Epithelial cell of prostate (primary cell): ENCODE data around the gene WDR81.
"Not testable (repeated sequence)": the region's sequence is repeated elsewhere in the genome, so short reads cannot be mapped to it uniquely, and the experiment has no call there.

Experiments
- DNase-seq: peaks from one replicate; pipeline ENCODE4 v3.0.0-alpha.2; 2011; ENCODE audit warnings: low read depth, low spot score
- H3K27ac ChIP-seq: fragments of 450-650 bp; 2 replicates; pipeline ENCODE4 v1.5.1; 2017; ENCODE audit warnings: mild to moderate bottlenecking

The WDR81 gene

DNA sequence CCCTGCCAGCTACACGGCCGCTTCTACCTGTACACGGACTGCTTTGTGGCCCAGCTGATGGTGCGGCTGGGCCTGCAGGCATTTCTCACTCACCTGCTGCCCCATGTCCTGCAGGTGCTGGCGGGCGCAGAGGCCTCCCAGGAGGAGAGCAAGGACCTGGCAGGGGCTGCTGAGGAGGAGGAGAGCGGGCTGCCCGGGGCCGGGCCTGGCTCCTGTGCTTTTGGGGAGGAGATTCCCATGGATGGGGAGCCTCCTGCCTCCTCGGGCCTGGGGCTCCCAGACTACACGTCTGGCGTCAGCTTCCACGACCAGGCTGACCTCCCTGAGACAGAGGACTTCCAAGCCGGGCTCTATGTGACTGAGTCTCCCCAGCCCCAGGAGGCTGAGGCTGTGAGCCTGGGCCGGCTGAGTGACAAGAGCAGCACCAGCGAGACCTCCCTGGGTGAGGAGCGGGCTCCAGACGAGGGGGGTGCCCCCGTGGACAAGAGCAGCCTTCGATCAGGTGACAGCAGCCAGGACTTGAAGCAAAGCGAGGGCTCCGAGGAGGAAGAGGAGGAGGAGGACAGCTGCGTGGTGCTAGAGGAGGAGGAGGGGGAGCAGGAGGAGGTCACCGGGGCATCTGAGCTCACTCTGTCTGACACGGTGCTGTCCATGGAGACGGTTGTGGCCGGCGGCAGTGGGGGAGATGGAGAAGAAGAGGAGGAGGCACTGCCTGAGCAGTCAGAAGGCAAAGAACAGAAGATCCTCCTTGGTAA, 3.5 kb downstream of the WDR81 start:
- DNase-seq, result no peak
- H3K27ac ChIP-seq, result no peak overlapping the region

DNA sequence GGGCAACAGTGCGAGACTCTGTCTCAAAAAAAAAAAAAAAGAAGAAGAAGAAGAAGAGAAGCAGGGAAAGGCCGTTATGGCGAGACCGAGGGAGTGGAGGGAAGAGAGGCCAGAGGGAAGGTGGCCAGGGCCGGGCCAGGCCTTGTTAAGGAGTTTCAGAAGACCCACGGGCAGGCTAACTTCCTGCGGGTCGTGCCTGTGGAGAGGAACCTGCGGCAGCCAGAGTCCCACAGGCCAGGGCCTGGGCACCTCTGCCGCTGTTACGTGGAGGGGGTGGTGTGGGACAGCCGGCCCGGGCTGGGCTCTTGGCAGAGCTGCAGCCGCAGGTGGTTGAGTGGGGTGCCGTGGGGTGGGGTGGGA, 5.4 kb downstream of the WDR81 start:
- H3K27ac ChIP-seq, result no peak overlapping the region
- DNase-seq, result no peak

DNA sequence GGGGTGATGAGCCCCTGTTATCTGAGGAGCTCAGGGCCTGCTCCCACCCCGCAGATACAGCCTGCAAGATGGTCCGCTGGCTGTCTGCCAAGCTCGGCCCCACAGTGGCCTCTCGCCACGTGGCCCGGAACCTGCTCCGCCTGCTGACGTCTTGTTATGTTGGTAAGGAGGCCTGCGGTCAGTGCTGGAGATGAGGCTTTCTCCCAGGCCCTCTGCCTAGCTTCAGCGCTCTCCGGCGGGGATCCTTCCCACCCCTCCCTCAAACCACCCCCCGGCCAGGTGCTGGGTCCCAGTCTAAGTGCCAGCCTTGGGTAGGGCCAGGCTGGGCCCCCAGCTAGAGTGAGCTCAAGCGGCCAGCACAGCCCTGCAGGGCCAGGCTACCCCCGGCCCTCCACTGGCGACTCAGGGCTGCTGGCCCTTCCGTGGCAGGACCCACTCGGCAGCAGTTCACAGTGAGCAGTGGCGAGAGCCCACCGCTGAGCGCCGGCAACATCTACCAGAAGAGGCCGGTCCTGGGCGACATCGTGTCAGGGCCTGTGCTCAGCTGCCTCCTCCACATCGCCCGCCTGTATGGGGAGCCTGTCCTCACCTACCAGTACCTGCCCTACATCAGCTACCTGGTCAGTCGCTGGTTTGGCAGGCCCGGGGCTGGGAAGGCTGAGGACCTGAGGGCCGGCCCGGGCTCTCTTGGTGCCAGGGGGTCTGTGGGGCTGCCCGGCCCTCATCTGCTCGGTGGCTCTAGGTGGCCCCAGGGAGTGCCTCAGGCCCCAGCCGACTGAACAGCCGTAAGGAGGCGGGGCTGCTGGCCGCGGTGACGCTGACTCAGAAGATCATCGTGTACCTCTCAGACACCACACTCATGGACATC, 6.1 kb downstream of the WDR81 start:
- DNase-seq, result no peak
- H3K27ac ChIP-seq, result peak overlapping the region; percentile 51

DNA sequence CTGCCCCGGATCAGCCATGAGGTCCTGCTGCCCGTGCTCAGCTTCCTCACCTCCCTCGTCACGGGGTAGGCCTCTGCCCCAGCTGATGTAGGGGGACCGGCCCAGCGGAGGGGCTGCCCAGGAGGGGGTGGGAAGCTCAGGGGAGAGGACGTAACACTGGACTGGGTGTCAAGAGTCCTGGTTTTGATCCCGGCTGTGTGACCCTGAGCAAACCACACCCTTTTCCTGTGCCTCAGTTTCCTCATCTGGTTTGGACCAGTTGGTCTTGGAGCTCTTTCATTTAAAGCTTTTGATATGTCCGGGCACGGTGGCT, 6.6 kb downstream of the WDR81 start:
- no peak for DNase-seq
- peak overlapping the region; percentile 51 for H3K27ac ChIP-seq

GRCh38 chr17:1732241-1732832, 7.8 kb downstream of the WDR81 start:
- H3K27ac ChIP-seq, result no peak overlapping the region
- DNase-seq, result no peak

DNA sequence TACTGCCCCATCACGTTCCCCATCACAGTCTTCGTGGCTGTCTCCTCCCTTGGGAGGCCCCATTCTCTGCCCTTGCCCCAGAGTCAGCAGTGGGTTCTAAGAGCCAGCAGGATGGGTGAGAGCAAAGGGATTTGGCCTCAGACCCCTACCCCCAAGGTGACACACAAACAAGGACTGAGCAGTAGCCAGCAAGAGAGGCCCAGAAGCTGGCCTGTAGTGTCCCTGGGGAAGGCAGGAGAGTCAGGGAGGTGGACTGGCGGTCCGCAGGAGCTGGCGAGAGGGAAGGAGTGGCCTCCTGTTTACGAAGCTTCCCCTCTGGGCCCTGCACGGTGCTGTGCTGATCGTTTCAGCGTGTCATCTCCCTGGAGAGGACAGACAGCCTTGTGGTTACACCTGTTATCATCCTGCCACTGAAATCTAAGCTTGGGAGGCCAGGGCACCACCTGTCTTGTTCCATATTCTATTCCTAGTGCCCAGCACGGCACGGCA, 8.4 kb downstream of the WDR81 start:
- DNase-seq, result no peak
- no peak overlapping the region for H3K27ac ChIP-seq

DNA sequence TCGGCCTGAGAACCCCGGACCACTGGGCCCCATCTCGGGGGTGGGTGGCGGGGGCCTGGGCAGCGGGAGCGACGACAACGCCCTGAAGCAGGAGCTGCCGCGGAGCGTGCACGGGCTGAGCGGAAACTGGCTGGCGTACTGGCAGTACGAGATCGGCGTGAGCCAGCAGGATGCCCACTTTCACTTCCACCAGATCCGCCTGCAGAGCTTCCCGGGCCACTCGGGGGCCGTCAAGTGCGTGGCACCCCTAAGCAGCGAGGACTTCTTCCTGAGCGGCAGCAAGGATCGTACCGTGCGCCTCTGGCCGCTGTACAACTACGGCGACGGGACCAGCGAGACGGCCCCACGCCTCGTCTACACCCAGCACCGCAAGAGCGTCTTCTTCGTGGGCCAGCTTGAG, 9.3 kb downstream of the WDR81 start:
- no peak for DNase-seq
- no peak overlapping the region for H3K27ac ChIP-seq

DNA sequence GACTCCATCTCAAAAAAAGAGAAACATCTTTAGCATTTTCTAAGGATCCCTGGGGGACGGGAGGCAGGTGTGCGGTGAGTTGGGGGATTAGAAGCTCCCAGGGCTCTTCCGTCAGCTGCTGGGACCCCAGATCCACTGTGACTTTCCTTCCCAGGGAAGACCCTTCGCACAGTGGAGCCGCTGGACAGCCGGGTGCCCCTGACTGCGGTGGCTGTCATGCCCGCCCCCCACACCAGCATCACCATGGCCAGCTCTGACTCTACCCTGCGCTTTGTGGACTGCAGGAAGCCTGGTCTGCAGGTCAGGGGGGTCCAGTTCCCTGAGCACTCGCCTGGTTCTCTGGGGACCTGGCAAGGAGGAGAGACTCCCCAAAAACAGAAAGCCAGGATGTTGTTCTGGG, 10.9 kb downstream of the WDR81 start:
- no peak overlapping the region for H3K27ac ChIP-seq
- DNase-seq, result no peak

DNA sequence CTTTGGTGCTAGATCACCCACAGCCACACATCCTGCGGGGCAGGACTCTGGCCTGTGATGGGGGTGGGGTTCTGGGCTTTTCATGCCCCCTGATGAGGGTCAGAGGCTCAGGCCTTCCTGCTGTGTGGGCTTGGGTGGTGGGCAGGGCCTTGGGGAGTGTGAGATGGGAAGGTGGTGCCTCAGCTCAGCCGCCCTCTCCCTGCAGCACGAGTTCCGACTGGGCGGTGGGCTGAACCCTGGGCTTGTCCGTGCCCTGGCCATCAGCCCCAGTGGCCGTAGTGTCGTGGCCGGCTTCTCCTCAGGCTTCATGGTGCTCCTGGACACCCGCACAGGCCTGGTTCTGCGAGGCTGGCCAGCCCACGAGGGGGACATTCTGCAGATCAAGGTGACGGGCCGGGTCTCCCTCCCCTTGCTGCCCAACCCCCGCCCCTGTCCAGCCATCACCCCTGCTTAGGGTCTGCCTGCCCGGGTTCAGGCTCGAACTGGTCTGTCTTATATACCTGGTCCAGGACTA, 11.4 kb downstream of the WDR81 start:
- no peak overlapping the region for H3K27ac ChIP-seq
- no peak for DNase-seq

DNA sequence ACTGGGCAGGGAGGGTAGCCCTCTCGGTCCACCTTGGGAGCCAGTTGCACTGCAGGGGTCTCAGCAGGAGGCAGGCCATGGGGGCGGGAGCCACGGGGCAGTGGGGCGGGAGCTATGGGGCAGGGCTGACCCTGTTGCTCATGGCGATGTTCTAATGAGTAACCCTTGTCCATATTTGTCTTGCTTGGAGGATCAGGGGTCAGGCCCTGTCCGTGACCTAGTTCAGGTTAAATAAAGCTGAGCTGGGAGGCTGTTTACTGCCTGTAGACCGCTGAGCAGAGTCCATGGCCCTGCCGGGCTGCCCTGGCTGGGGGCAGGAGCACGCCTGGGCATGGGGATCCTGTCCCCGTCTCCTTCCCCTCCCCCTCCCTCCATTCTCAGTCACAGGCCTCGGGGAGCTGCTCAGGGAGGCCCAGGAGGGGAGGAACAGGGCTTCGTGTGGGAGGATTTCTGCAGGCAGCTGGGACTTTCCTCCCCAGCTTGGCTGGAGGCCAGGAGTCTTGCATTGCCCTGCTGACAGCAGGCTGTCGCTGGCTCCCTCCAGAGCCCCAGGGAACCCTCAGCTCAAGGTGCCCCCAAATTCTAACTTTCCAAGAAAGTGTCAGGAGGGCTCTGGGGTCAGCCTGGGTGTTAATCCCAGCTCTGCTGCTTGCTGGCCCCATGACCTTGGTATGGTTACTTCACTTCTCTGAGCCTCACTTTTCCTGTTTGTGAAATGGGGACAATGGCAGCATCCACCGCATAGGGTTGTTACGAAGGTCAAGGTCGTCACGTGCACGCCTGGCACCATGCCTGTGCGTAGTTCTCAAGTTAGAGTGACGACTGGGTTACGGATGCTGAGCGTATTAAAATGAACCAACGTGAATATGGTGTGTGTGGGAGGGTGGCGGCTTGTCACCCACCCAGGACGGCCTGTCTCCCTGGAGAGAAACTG, 12.1 kb downstream of the WDR81 start:
- DNase-seq, result no peak
- no peak overlapping the region for H3K27ac ChIP-seq

DNA sequence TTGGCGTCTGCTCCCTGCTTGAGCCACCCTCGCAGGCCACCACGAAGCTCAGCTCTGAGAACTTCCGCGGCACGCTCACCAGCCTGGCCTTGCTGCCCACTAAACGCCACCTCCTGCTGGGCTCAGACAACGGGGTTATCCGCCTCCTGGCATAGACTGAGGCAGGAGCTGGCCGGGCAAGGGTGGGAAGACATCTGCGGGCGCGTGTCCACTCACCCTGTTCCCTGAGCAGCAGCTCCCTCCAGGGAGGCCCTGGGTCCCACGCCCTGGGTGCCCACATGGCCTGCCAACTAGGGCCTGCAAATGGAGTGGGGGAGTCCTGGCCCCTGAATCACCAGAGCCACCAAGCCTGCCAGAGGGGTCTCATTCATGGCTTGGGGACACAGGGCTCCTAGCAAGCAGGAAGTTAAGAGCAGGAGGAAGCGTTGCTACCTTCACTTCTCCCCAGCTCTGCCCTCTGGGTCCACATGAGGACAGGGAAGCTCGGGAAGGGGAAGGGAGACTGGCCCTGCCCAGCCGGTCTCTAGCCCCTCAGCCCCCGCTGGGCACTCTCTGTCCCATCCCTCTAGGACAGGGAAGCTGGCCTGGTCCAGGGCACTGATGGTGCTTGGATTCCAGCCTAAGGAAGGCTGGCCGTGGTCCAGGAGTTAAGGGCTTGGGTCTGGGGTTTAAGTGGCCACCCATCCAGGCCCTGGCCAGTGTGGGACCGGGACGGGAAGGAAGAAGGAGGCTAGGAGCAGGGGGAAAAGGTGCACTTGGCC, 13.2 kb downstream of the WDR81 start:
- H3K27ac ChIP-seq, result no peak overlapping the region
- no peak for DNase-seq

GRCh38 chr17:1741899-1742298, 17.4 kb downstream of the WDR81 start:
- DNase-seq, H3K27ac ChIP-seq: not testable (repeated sequence)

GRCh38 chr17:1742371-1743087, 18.0 kb downstream of the WDR81 start, which contains the start of gene SERPINF2:
TSS of gene SERPINF2 (plus strand) at chr17:1742871. CDS start at chr17:1744996, 2,125 bp downstream.
- no peak within 1 kb of the TSS for H3K27ac ChIP-seq

DNA sequence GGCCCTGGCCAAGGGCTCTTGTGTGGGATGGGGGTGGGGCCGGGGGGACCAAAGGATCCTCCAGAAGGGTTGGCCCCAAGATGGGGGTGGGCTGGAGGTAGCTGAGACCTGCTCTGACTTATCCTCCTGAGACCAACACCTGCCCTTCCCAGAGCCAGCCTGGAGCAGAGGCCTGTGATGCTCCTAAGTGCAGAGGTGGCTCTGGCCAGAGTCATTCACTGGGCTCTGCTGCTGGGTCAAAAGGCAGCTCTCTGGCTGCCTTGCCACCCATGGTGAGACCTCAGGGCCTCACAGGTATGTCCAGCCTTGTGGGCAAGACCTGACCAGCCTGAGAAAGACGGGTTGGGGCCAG, 18.6 kb downstream of the WDR81 start:
- H3K27ac ChIP-seq, result no peak overlapping the region
- no peak for DNase-seq

More at GRCh38 chr17:1742371-1743087, 18.0 kb downstream of the WDR81 start, which contains the start of gene SERPINF2:
- DNase-seq, result no peak

DNA sequence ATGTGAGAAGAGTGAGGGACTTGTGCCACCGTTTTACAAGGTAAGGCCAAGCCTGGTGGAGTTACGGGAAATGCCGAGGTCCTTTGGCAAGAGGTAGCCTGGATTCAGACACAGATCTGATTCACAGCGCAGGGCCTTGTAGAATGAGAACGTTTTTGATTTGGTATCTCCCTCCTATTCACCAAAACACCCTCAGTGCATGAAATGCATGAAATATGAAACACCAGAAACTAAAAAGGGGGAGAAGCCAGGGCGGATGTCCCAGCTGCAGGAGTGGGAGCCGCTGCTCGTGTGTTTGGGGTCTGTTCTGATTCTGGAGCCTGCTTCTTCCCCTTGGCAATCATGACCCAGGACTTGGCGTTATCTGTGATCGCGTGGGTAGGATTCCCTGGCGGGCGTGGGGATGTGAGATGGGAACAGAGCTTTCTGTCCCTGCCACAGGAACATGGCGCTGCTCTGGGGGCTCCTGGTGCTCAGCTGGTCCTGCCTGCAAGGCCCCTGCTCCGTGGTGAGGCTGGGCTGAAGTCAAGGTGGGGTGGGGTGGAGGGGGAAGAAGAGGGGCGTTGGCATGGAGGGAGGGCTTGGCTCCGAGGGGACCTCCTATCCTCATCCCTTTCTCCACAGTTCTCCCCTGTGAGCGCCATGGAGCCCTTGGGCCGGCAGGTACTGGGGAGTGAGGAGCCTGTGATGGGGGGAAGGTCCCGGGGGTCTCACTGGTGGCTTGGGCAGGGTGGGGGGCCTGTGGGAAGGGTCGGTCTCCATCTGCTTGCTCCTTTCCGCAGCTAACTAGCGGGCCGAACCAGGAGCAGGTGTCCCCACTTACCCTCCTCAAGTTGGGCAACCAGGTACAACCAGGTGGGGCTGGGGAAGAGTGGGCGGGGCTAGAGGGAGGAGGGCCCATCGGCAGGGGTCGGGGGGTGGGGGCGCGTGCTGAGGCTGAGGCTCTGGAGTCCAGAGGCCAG, 20.3 kb downstream of the WDR81 start:
- H3K27ac ChIP-seq, result no peak overlapping the region
- DNase-seq, result no peak

DNA sequence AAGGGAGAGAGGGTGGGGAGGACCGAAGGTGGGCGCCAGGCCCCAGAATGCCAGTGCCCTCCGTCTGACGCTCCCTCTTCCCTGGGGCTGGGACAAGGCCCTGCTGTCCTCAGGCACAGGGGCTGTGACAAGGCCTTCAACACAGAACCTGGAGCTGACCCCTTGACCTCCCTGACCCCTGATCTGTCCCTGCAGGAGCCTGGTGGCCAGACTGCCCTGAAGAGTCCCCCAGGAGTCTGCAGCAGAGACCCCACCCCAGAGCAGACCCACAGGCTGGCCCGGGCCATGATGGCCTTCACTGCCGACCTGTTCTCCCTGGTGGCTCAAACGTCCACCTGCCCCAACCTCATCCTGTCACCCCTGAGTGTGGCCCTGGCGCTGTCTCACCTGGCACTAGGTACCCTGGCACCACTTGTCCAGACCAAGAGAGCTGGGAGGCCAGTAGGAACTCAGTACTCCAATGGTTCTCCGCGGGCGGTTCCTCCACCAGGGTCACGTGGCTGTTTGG, 21.1 kb downstream of the WDR81 start:
- H3K27ac ChIP-seq, result no peak overlapping the region
- no peak for DNase-seq

DNA sequence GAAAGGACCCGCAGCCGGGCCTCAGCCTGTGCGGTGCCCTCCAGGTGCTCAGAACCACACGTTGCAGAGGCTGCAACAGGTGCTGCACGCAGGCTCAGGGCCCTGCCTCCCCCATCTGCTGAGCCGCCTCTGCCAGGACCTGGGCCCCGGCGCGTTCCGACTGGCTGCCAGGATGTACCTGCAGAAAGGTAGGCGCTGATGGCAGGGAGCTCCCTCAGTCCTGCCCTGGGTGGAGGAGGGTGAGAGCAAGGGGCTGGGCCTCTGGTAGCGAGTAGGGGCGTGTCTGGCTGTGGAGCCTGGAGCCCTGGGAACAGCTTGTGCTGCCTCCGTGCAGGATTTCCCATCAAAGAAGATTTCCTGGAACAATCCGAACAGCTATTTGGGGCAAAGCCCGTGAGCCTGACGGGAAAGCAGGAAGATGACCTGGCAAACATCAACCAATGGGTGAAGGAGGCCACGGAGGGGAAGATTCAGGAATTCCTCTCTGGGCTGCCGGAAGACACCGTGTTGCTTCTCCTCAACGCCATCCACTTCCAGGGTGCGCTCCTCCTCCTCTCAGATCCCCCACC, 22.6 kb downstream of the WDR81 start:
- no peak overlapping the region for H3K27ac ChIP-seq
- DNase-seq, result no peak
